HepG2 (cell line): ENCODE measurements around the gene SH3PXD2A. TPM values are rescaled to one million over a fixed set of nuclear protein-coding genes. Genes with fewer than 3 reads are reported as not detected.

Experiments
- ATAC-seq: fragments of 200-7000 bp; cut with Tn5 transposase; 3 replicates; pipeline ENCODE4 v1.9.1; 2020; ENCODE audit warnings: mild to moderate bottlenecking, moderate library complexity
- BruUV-seq: library from RNA; stranded (reverse); fragments of 400-500 nt; replicated peaks from 2 replicates; lab custom pipeline; 2021; lab: Mats Ljungman, UMichigan
- CTCF ChIA-PET: fragments of 300-600 bp; formaldehyde crosslinking; extraction: SDS; loops from one replicate; lab custom pipeline; 2021; ENCODE audit warnings: low total read pairs, inconsistent platforms, low intra/inter-chr PET ratio; lab: Yijun Ruan, JAX
- POLR2A ChIA-PET: fragments of 350-600 bp; sonication (Branson Sonifier 250); formaldehyde crosslinking; loops from one replicate; lab custom pipeline; 2020; ENCODE audit warnings: antibody characterized with exemption, inconsistent platforms; lab: Yijun Ruan, JAX
- DNase-seq: peaks from one replicate; pipeline ENCODE4 v3.0.0-alpha.2; 2015; ENCODE audit warnings: low spot score
- FAIRE-seq: peaks from 3 replicates; lab custom pipeline; 2011; peaks lifted over from hg19 to GRCh38; lab: Jason Lieb, UNC
- H2AFZ ChIP-seq: one replicate; pipeline ENCODE4 v1.6.1; 2011; ENCODE audit warnings: low read length, inconsistent platforms
- H3K27ac ChIP-seq: fragments of 300-600 bp; 3 replicates; pipeline ENCODE4 v1.8.0; 2011; ENCODE audit warnings: mixed run types, mild to moderate bottlenecking, mixed read lengths, low read length, inconsistent platforms; ENCODE audit not compliant: insufficient read depth; ENCODE audit errors: extremely low read length
- H3K27me3 ChIP-seq, 2 experiments: fragments of 200-600 bp in 1 of 2; 2 replicates in 1 of 2; 3 replicates in 1 of 2; pipeline versions ENCODE4 v1.6.0 to v1.8.0; 2011; ENCODE audit warnings: low read length in 2 of 2, mild to moderate bottlenecking in 2 of 2, moderate library complexity in 2 of 2, inconsistent platforms in 1 of 2; ENCODE audit not compliant: insufficient read depth in 2 of 2, control insufficient read depth in 1 of 2
- H3K36me3 ChIP-seq, 2 experiments: fragments of 200-600 bp in 1 of 2; replicated peaks in 1 of 2; 2 replicates in 1 of 2; 3 replicates in 1 of 2; pipeline versions ENCODE4 v1.5.1 to v1.8.0; 2011; ENCODE audit warnings: low read length in 2 of 2, inconsistent platforms in 1 of 2; ENCODE audit not compliant: insufficient read depth in 2 of 2, control insufficient read depth in 1 of 2
- H3K4me1 ChIP-seq: 2 replicates; pipeline ENCODE4 v1.5.1; 2012; ENCODE audit warnings: low read length, inconsistent platforms; ENCODE audit not compliant: insufficient read depth
- H3K4me2 ChIP-seq: 2 replicates; pipeline ENCODE4 v1.6.0; 2011; ENCODE audit warnings: low read depth, low read length, inconsistent platforms
- H3K4me3 ChIP-seq, 3 experiments: fragments of 200-600 bp in 1 of 3; sonication (generic), shearing (Covaris generic) in 1 of 3; replicated peaks in 1 of 3; 2 replicates each; pipeline ENCODE4 v1.5.1; 2011 to 2016; ENCODE audit warnings: low read length in 3 of 3, inconsistent platforms in 2 of 3, low read depth in 2 of 3, mild to moderate bottlenecking in 2 of 3, control low read depth in 1 of 3, mixed read lengths in 1 of 3; ENCODE audit not compliant: insufficient read depth in 1 of 3
- H3K79me2 ChIP-seq: one replicate; pipeline ENCODE4 v1.6.1; 2011; ENCODE audit warnings: low read length, inconsistent platforms; ENCODE audit not compliant: insufficient read depth
- H3K9ac ChIP-seq: 2 replicates; pipeline ENCODE4 v1.6.0; 2011; ENCODE audit warnings: mild to moderate bottlenecking, low read depth, low read length, inconsistent platforms; ENCODE audit not compliant: insufficient read depth
- H3K9me3 ChIP-seq: 2 replicates; pipeline ENCODE4 v1.5.1; 2012; ENCODE audit warnings: mild to moderate bottlenecking, low read length
- H4K20me1 ChIP-seq: 2 replicates; pipeline ENCODE4 v1.6.0; 2011; ENCODE audit warnings: inconsistent platforms, mild to moderate bottlenecking, low read length, moderate library complexity; ENCODE audit not compliant: insufficient read depth
- HDAC2 ChIP-seq: sonication (generic); formaldehyde crosslinking; IDR thresholded peaks from 2 replicates; pipeline ENCODE4 v1.4.0; 2020; ENCODE audit warnings: missing genetic modification reagents
- POLR2A ChIP-seq, 2 experiments: IDR thresholded peaks; 2 replicates each; pipeline ENCODE4 v1.6.1; 2011; ENCODE audit warnings: low read depth in 2 of 2, low read length in 2 of 2, mild to moderate bottlenecking in 1 of 2, moderate library complexity in 1 of 2; ENCODE audit not compliant: insufficient read depth in 1 of 2
- SP1 ChIP-seq, 2 experiments: fragments of 450-650 bp in 1 of 2; sonication (generic) in 1 of 2; formaldehyde crosslinking in 1 of 2; IDR thresholded peaks; 2 replicates each; pipeline versions ENCODE4 v1.4.0 to v1.6.1; 2016 to 2020; ENCODE audit warnings: missing genetic modification reagents in 1 of 2
- ZKSCAN8 ChIP-seq: IDR thresholded peaks from 2 replicates; pipeline ENCODE4 v1.6.1; 2016; ENCODE audit warnings: borderline replicate concordance, missing genetic modification reagents, missing compliant biosample characterization
- ZMYM4 ChIP-seq: sonication (generic); formaldehyde crosslinking; IDR thresholded peaks from 2 replicates; pipeline ENCODE4 v1.8.1; 2023; ENCODE audit warnings: mild to moderate bottlenecking, missing genetic modification reagents
- ZNF230 ChIP-seq: sonication (generic); formaldehyde crosslinking; IDR thresholded peaks from 2 replicates; pipeline ENCODE4 v1.4.0; 2020; ENCODE audit warnings: mild to moderate bottlenecking, missing genetic modification reagents
- ZNF451 ChIP-seq: sonication (generic); formaldehyde crosslinking; IDR thresholded peaks from 2 replicates; pipeline ENCODE4 v1.5.0; 2020; ENCODE audit warnings: mild to moderate bottlenecking, missing genetic modification reagents
- ZSCAN31 ChIP-seq: sonication (generic); formaldehyde crosslinking; IDR thresholded peaks from 2 replicates; pipeline ENCODE4 v1.5.0; 2020; ENCODE audit warnings: low read depth, mild to moderate bottlenecking, missing genetic modification reagents
- WGBS: methylation state at CpG from one replicate; pipeline ENCODE4 v1.1.6; 2017; ENCODE audit warnings: low lambda C conversion rate; 5-methylcytosine and 5-hydroxymethylcytosine counted together
- in situ Hi-C: cut with HindIII; loops from 2 replicates; pipeline ENCODE4 v1.10.0; 2017; ENCODE audit warnings: low pct_unique_long_range_greater_than_20kb; ENCODE audit not compliant: extremely low pct_ligation_motif_present
- intact Hi-C: fragments of 100-400 bp; cut with micrococcal nuclease; formaldehyde crosslinking; loops from one replicate; pipeline ENCODE4 v1.10.0; 2022; ENCODE audit not compliant: unreplicated experiment
- polyA plus RNA-seq, 8 experiments: library from polyadenylated mRNA; depleted of rRNA in 3 of 8; stranded (reverse) in 7 of 8; unstranded in 1 of 8; fragments of >200 nt; fragmentation: Illumina TruSeq in 4 of 8; extraction: Trizol in 4 of 8; gene quantifications; 2 replicates each; pipeline versions ENCODE4 v1.2.1 to v1.2.3, GENCODE V29; 2011 to 2016; ENCODE audit warnings: low read depth in 4 of 8, missing spikeins in 1 of 8, mixed read lengths in 1 of 8; ENCODE audit not compliant: insufficient read depth in 1 of 8
- small RNA-seq, 3 experiments: library from RNA; depleted of rRNA; stranded (forward); fragments of <200 nt; gene quantifications; one replicate each; pipeline ENCODE3, GENCODE V24; 2012; ENCODE audit warnings: low read depth in 2 of 3, low replicate concordance in 1 of 3; ENCODE audit not compliant: insufficient read length in 3 of 3, insufficient read depth in 2 of 3
- total RNA-seq, 5 experiments: library from RNA; depleted of rRNA; stranded (reverse); fragments of >200 nt; fragmentation: Illumina TruSeq; extraction: Trizol; gene quantifications; 2 replicates each; pipeline ENCODE4 v1.2.3, GENCODE V29; 2016; ENCODE audit warnings: low read depth in 1 of 5
- TF ChIP-seq, protein P1 (sequence below): sonication (generic); formaldehyde crosslinking; IDR thresholded peaks from 2 replicates; pipeline ENCODE4 v1.5.0; 2020; ENCODE audit warnings: missing genetic modification reagents, mild to moderate bottlenecking, borderline replicate concordance

The SH3PXD2A gene
- total and polyA plus RNA-seq, 2 of the 13 experiments (the other 11 are each of a cell fraction or from before 2014, with no cell fraction given): 11.1 to 11.3 TPM

DNA sequence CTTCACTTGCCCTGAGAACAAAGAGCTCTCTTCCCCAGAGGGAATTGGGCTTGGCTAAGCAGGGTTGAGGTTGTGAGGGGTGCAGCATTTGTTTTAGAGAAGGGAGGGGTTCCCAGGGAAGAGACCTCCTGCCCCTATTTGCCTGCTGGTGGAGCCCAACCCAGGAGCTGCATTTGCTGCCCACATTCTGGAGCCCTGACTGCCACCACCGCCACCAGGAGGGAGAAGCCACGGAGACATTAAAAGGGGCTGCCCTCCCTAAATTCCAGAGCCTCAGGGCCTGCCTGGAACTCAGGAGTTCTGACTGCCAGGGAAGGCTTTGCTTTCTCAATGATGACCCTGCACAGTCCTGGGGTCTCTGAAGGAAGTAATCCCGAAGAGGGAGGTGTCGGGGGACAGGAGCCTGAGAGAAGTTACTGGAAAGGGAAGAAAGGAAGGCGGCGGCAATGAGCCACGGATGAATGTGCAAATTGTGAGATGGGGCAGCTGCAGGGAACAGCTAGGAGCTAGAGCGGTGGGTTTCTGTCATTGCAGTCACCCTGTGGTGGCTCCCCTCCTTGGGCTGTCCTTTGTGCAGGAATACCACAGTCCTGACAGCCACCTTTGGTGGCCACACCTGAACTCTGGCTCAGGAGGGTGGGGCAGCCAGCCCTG, 310.6 kb downstream of the SH3PXD2A start:
- in situ Hi-C loops (no loop called here), intact Hi-C loops (loop anchor here (1.0 kb wide), 1 partner anchor 13 kb away; no protein-coding TSS in a partner anchor)
- DNase-seq (no peak), FAIRE-seq (no peak), ATAC-seq (no peak)
- Histone ChIP-seq H3K27ac (no peak overlapping the region), H3K79me2 (no peaks in the 10 kb centered on the region), H3K27me3 (peaks cover 4 to 55% of the 10 kb centered on the region in 2 experiments; a peak in 3 of 5 replicates), H3K4me3 (no peak overlapping the region), H3K9ac (no peak overlapping the region), H3K9me3 (no peaks in the 10 kb centered on the region), H2AFZ (no peak overlapping the region), H3K4me2 (no peak overlapping the region), H3K4me1 (peaks cover 18% of the 10 kb centered on the region), H3K36me3 (no peaks in the 10 kb centered on the region), H4K20me1 (no peaks in the 10 kb centered on the region)
- ChIA-PET CTCF (no interaction called here), POLR2A (no interaction called here)
- BruUV-seq: no TSS peak
- no peak for TF ChIP-seq ZNF230 (CRISPR knock-in tag)
- no peak for TF ChIP-seq ZKSCAN8
- no peak for TF ChIP-seq SP1 (IDR thresholded peaks at IDR 0.05)
- no peak for TF ChIP-seq SP1 (CRISPR knock-in tag; IDR thresholded peaks at IDR 0.05)
- TF ChIP-seq HDAC2 (CRISPR knock-in tag): no peak
- TF ChIP-seq ZMYM4 (CRISPR knock-in tag): no peak
- TF ChIP-seq ZNF451: no peak
- TF ChIP-seq ZSCAN31 (CRISPR knock-in tag): no peak
- no peak for TF ChIP-seq POLR2A (IDR thresholded peaks at IDR 0.05; ENCODE audit: insufficient read depth in 1 of 2, low read depth in 2 of 2, low read length in 2 of 2)
- TF ChIP-seq, protein P1, sequence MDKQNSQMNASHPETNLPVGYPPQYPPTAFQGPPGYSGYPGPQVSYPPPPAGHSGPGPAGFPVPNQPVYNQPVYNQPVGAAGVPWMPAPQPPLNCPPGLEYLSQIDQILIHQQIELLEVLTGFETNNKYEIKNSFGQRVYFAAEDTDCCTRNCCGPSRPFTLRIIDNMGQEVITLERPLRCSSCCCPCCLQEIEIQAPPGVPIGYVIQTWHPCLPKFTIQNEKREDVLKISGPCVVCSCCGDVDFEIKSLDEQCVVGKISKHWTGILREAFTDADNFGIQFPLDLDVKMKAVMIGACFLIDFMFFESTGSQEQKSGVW: no peak
- WGBS: 75% methylated on average over 8 of the region's 8 CpGs

Small RNA genes lying within 50 kb of the gene (small RNA-seq; reads per million reads assigned to genes)
- 0 reads per million in 3 experiments for gene RF00019

Other genes starting within 250 kb of the SH3PXD2A start
- gene STN1, start 62.6 kb upstream of the SH3PXD2A start, total RNA-seq (2016; rRNA removed; fragmentation: Illumina TruSeq; extraction: Trizol): 22.7 and 27.7 TPM in 2 replicates
- 17.6 and 19.9 TPM in 2 replicates for gene STN1, start 62.6 kb upstream of the SH3PXD2A start, polyA plus RNA-seq (2011; rRNA removed)
- 22.8 and 35.0 TPM in 2 replicates for gene SLK, start 111.6 kb upstream of the SH3PXD2A start, total RNA-seq (2016; rRNA removed; fragmentation: Illumina TruSeq; extraction: Trizol)
- gene SLK, start 111.6 kb upstream of the SH3PXD2A start, polyA plus RNA-seq (2011; rRNA removed): 3.4 and 3.7 TPM in 2 replicates
- not detected in 2 replicates for gene COL17A1, start 230.3 kb upstream of the SH3PXD2A start, total RNA-seq (2016; rRNA removed; fragmentation: Illumina TruSeq; extraction: Trizol)
- gene COL17A1, start 230.3 kb upstream of the SH3PXD2A start, polyA plus RNA-seq (2011; rRNA removed): 0.03 and 0.13 TPM in 2 replicates